Suprapubic skin (tissue), 4 donors: ENCODE measurements around the gene PIK3R3. TPM values are rescaled to one million over a fixed set of nuclear protein-coding genes. Genes with fewer than 3 reads are reported as not detected.

Experiments used
- DNase-seq, 2 donors: peaks; one replicate each; pipeline ENCODE4 v3.0.0-alpha.2; 2019; ENCODE audit warnings: low spot score in 2 of 2
- H3K27ac ChIP-seq: fragments of 200-600 bp; sonication (generic); one replicate; pipeline ENCODE4 v1.5.1; 2019
- H3K27me3 ChIP-seq: fragments of 200-600 bp; sonication (generic); one replicate; pipeline ENCODE4 v1.5.1; 2019
- H3K36me3 ChIP-seq: fragments of 200-600 bp; sonication (generic); one replicate; pipeline ENCODE4 v1.5.1; 2019
- H3K4me1 ChIP-seq: fragments of 200-600 bp; sonication (generic); one replicate; pipeline ENCODE4 v1.5.1; 2019
- H3K4me3 ChIP-seq: fragments of 200-600 bp; sonication (generic); one replicate; pipeline ENCODE4 v1.5.1; 2019; ENCODE audit warnings: mild to moderate bottlenecking
- H3K9me3 ChIP-seq: fragments of 200-600 bp; sonication (generic); one replicate; pipeline ENCODE4 v1.5.1; 2019
- EP300 ChIP-seq: sonication (generic); formaldehyde crosslinking; IDR thresholded peaks from one replicate; pipeline ENCODE4 v1.6.1; 2017; ENCODE audit warnings: antibody characterized with exemption
- POLR2A ChIP-seq, 2 donors: fragments of 450-650 bp; IDR thresholded peaks; one replicate each; pipeline ENCODE4 v1.6.1; 2017; ENCODE audit warnings: antibody characterized with exemption in 2 of 2, mild to moderate bottlenecking in 2 of 2, moderate library complexity in 2 of 2
- POLR2AphosphoS5 ChIP-seq, 3 donors: sonication (generic); formaldehyde crosslinking; IDR thresholded peaks; one replicate each; pipeline ENCODE4 v1.6.1; 2017; ENCODE audit warnings: antibody characterized with exemption in 3 of 3
- WGBS: methylation state at CpG from one replicate; pipeline ENCODE4 v1.1.5; 2018; 5-methylcytosine and 5-hydroxymethylcytosine counted together
- total RNA-seq, 4 donors: library from RNA; depleted of rRNA; stranded (reverse); fragments of >200 nt; gene quantifications; one replicate each; pipeline ENCODE4 v1.1.0, GENCODE V29; 2016
- TF ChIP-seq, protein P1 (sequence below), 2 donors: fragments of 200-600 bp in 1 of 2; fragments of 450-650 bp in 1 of 2; sonication (generic) in 1 of 2; IDR thresholded peaks; one replicate each; pipeline ENCODE4 v1.5.1; 2016 to 2019; ENCODE audit warnings: antibody characterized with exemption in 2 of 2, mild to moderate bottlenecking in 1 of 2, moderate library complexity in 1 of 2

Gene PIK3R3
- total RNA-seq, 4 donors from 2014 or later: 6.1 to 16.5 (median 11.2) TPM

GRCh38 chr1:46053734-46054133 lies 78.7 kb downstream of the PIK3R3 start:
- 71% methylated on average over 2 of the region's 2 CpGs for WGBS
- H3K27ac ChIP-seq: no peak overlapping the region
- DNase-seq: no peak
- no peaks in the 10 kb centered on the region for H3K4me1 ChIP-seq
- no peaks in the 10 kb centered on the region for H3K9me3 ChIP-seq
- H3K36me3 ChIP-seq: peaks cover under 1% of the 10 kb centered on the region
- no peaks in the 10 kb centered on the region for H3K27me3 ChIP-seq
- H3K4me3 ChIP-seq: no peak overlapping the region
- TF ChIP-seq, protein P1, sequence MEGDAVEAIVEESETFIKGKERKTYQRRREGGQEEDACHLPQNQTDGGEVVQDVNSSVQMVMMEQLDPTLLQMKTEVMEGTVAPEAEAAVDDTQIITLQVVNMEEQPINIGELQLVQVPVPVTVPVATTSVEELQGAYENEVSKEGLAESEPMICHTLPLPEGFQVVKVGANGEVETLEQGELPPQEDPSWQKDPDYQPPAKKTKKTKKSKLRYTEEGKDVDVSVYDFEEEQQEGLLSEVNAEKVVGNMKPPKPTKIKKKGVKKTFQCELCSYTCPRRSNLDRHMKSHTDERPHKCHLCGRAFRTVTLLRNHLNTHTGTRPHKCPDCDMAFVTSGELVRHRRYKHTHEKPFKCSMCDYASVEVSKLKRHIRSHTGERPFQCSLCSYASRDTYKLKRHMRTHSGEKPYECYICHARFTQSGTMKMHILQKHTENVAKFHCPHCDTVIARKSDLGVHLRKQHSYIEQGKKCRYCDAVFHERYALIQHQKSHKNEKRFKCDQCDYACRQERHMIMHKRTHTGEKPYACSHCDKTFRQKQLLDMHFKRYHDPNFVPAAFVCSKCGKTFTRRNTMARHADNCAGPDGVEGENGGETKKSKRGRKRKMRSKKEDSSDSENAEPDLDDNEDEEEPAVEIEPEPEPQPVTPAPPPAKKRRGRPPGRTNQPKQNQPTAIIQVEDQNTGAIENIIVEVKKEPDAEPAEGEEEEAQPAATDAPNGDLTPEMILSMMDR (IDR thresholded peaks at IDR 0.05): no peak
- TF ChIP-seq EP300 (no peak), POLR2A (IDR thresholded peaks at IDR 0.05) (no peak), POLR2AphosphoS5 (IDR thresholded peaks at IDR 0.05) (no peak)

DNA sequence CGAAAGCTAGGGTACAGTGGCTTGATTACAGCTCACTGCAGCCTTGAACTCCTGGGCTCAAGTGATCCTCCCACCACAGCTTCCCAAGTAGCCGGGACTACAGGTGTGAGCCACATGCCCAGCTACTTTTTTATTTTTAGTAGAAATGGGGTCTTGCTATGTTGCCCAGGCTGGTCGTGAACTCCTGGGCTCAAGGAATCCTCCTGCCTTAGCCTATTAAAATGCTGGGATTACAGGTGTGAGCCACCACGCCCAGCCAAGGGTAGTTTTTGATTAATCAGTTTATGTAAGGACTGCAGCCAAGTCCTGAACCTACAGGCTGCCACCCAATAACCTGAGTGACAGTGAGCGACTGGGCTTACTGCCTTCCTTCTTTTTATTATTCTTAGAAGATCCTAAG lies 88.3 kb downstream of the PIK3R3 start:
- TF ChIP-seq POLR2A (IDR thresholded peaks at IDR 0.05) (no peak), EP300 (no peak), POLR2AphosphoS5 (IDR thresholded peaks at IDR 0.05) (no peak)
- TF ChIP-seq, protein P1 (IDR thresholded peaks at IDR 0.05): no peak
- WGBS: 74% methylated on average over 5 of the region's 5 CpGs
- no peaks in the 10 kb centered on the region for H3K9me3 ChIP-seq
- no peak for DNase-seq
- H3K4me1 ChIP-seq: peaks cover 4% of the 10 kb centered on the region
- no peaks in the 10 kb centered on the region for H3K27me3 ChIP-seq
- H3K36me3 ChIP-seq: no peaks in the 10 kb centered on the region
- no peak overlapping the region for H3K4me3 ChIP-seq
- H3K27ac ChIP-seq: no peak overlapping the region

DNA sequence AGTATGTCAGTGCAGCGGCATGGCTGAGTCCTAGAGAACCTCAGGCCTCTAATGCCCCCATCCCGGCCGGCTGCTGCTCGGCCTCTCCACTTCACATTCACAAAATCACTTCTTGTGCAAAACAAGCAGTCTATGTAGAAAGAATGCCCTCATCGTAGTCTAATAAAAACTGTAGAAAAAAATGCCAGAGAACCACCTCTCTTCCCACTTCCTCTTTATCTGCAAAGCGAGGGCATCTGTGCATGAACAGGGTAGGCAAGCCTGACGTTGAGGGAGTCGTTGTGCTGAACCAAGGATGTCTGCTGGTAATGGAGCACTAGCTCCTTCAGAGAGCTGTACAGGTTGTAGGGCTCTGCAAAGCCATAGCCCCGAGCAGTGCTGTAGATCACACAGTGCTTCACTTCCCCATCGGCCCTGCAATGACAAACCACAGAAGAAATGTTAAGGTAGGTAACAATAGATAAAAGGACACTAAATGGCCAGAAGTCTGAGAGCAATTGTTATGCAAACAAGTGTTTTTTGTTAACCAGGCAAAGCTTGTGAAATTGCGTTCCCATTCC lies 88.9 kb downstream of the PIK3R3 start:
- WGBS: 67% methylated on average over 11 of the region's 11 CpGs

GRCh38 chr1:46041974-46042373 lies 90.5 kb downstream of the PIK3R3 start:
- TF ChIP-seq, protein P1 (IDR thresholded peaks at IDR 0.05): no peak
- TF ChIP-seq POLR2AphosphoS5 (IDR thresholded peaks at IDR 0.05) (no peak), EP300 (no peak), POLR2A (IDR thresholded peaks at IDR 0.05) (no peak)
- H3K4me1 ChIP-seq: peaks cover 7% of the 10 kb centered on the region
- H3K27me3 ChIP-seq: no peaks in the 10 kb centered on the region
- no peaks in the 10 kb centered on the region for H3K9me3 ChIP-seq
- no peak overlapping the region for H3K27ac ChIP-seq
- H3K4me3 ChIP-seq: no peak overlapping the region
- no peaks in the 10 kb centered on the region for H3K36me3 ChIP-seq
- DNase-seq: no peak

More for the DNA sequence above, 88.9 kb downstream of the PIK3R3 start:
- no peak overlapping the region for H3K27ac ChIP-seq
- H3K4me3 ChIP-seq: no peak overlapping the region
- TF ChIP-seq, protein P1 (IDR thresholded peaks at IDR 0.05): no peak
- no peaks in the 10 kb centered on the region for H3K9me3 ChIP-seq
- no peak for DNase-seq
- peaks cover 4% of the 10 kb centered on the region for H3K4me1 ChIP-seq
- H3K27me3 ChIP-seq: no peaks in the 10 kb centered on the region
- H3K36me3 ChIP-seq: no peaks in the 10 kb centered on the region

DNA sequence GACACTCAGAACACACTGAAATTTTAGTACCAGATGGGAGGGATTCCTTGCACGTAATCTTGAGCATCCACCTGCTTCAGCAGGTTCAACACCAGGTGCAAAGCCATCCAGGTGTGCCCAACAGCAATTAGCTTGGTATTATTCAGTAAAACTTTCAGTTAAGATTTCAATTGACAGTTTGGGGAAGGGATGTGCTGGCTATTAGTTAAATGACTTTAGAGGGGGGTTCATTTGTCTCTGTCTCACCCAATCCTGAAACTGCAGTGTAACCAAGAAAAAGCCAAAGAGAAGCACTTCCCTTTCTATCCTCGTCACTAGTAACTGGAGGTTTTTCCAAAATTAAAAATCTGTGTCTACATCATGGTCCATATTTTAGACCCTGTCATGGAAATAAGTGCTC lies 90.9 kb downstream of the PIK3R3 start:
- H3K9me3 ChIP-seq: no peaks in the 10 kb centered on the region
- H3K4me3 ChIP-seq: no peak overlapping the region
- H3K27me3 ChIP-seq: no peaks in the 10 kb centered on the region
- H3K4me1 ChIP-seq: peaks cover 11% of the 10 kb centered on the region
- H3K36me3 ChIP-seq: no peaks in the 10 kb centered on the region
- WGBS: 82% methylated on average over 2 of the region's 2 CpGs
- TF ChIP-seq, protein P1 (IDR thresholded peaks at IDR 0.05): no peak
- TF ChIP-seq POLR2AphosphoS5 (IDR thresholded peaks at IDR 0.05): no peak
- TF ChIP-seq EP300: no peak
- no peak for TF ChIP-seq POLR2A (IDR thresholded peaks at IDR 0.05)
- no peak overlapping the region for H3K27ac ChIP-seq
- no peak for DNase-seq
